SK-MEL-5 (cell line): ENCODE measurements around the gene CFB. TPM values are rescaled to one million over a fixed set of nuclear protein-coding genes. Genes with fewer than 3 reads are reported as not detected.
"Not testable (repeated sequence)": the region's sequence is repeated elsewhere in the genome, so short reads cannot be mapped to it uniquely, and the experiment has no call there.

Experiments
- DNase-seq: peaks from one replicate; pipeline ENCODE4 v3.0.0-alpha.2; 2016; ENCODE audit warnings: low read depth, low spot score
- in situ Hi-C: cut with HindIII; loops from 2 replicates; pipeline ENCODE4 v1.10.0; 2016; ENCODE audit warnings: low sequenced_read_pairs, high pct_unique_total_duplicates, low pct_unique_long_range_greater_than_20kb
- total RNA-seq: library from RNA; depleted of rRNA; stranded (reverse); fragments of >200 nt; shearing (Covaris generic); gene quantifications from 2 replicates; pipeline ENCODE4 v1.2.3, GENCODE V29; 2014

CFB gene
- total RNA-seq, 1 experiment from 2014 or later: not detected

GRCh38 chr6:31965700-31966099 lies 19.8 kb downstream of the CFB start:
- in situ Hi-C loops: no loop called here
- DNase-seq: no peak

GRCh38 chr6:31966506-31966905 lies 20.6 kb downstream of the CFB start:
- in situ Hi-C loops: no loop called here

GRCh38 chr6:31966997-31967925 lies 21.4 kb downstream of the CFB start:
- no peak for DNase-seq
- in situ Hi-C loops: no loop called here

More at GRCh38 chr6:31966506-31966905, 20.6 kb downstream of the CFB start:
- DNase-seq: no peak

- no peak for DNase-seq
- in situ Hi-C loops: no loop called here
Observed at GRCh38 chr6:31967926-31968320, 22.0 kb downstream of the CFB start.

- in situ Hi-C loops: no loop called here
- no peak for DNase-seq
Observed at GRCh38 chr6:31968326-31968725, 22.4 kb downstream of the CFB start.

- in situ Hi-C loops: no loop called here
- DNase-seq: no peak
Observed at GRCh38 chr6:31968791-31969711, 23.2 kb downstream of the CFB start.

GRCh38 chr6:31969712-31970603 lies 24.1 kb downstream of the CFB start:
- no peak for DNase-seq

GRCh38 chr6:31970604-31971271 lies 24.8 kb downstream of the CFB start:
- in situ Hi-C loops: no loop called here
- DNase-seq: no peak

More at GRCh38 chr6:31969712-31970603, 24.1 kb downstream of the CFB start:
- in situ Hi-C loops: no loop called here

- in situ Hi-C loops: no loop called here
Observed at GRCh38 chr6:31971279-31971992, 25.5 kb downstream of the CFB start.

GRCh38 chr6:31971993-31972708 lies 26.3 kb downstream of the CFB start, which contains the start of gene DXO:
DXO (minus strand) TSS chr6:31972138; CDS start chr6:31971675, 463 bp downstream.
- DNase-seq: peak; percentile 97
- in situ Hi-C loops: no loop called here

More at GRCh38 chr6:31971279-31971992, 25.5 kb downstream of the CFB start:
- no peak for DNase-seq

GRCh38 chr6:31972709-31973350 lies 26.9 kb downstream of the CFB start:
- in situ Hi-C loops: no loop called here
- no peak for DNase-seq

- in situ Hi-C loops, DNase-seq: not testable (repeated sequence)
Observed at GRCh38 chr6:31976065-31976464, 30.2 kb downstream of the CFB start.

GRCh38 chr6:31977816-31978431 lies 32.0 kb downstream of the CFB start:
- in situ Hi-C loops: no loop called here
- DNase-seq: no peak

- in situ Hi-C loops: no loop called here
Observed at GRCh38 chr6:31978831-31979230, 32.9 kb downstream of the CFB start.

More at GRCh38 chr6:31978831-31979230, 32.9 kb downstream of the CFB start:
- DNase-seq: no peak
